ENCODE measurements around the gene CHST11.

DNA sequence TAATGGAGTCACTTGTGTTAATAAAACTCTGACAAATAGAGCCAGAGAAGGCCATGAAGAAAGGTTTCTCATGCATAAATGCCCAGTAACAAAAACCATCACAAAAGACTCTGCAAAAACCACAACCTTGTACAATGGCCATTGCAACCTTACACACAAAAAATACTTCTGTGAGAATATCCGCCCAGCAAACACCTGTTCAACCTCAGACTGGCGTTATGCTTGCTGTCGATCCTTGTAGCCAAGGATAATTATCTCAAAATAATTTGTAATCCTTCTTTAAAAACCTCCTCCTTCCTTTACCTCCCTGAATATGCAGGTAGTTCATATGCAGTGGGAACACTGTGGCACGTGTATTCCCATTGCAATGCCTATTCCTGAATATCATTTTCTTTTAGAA is 344.3 kb downstream of the CHST11 start:
- TF ChIP-seq, protein P1, sequence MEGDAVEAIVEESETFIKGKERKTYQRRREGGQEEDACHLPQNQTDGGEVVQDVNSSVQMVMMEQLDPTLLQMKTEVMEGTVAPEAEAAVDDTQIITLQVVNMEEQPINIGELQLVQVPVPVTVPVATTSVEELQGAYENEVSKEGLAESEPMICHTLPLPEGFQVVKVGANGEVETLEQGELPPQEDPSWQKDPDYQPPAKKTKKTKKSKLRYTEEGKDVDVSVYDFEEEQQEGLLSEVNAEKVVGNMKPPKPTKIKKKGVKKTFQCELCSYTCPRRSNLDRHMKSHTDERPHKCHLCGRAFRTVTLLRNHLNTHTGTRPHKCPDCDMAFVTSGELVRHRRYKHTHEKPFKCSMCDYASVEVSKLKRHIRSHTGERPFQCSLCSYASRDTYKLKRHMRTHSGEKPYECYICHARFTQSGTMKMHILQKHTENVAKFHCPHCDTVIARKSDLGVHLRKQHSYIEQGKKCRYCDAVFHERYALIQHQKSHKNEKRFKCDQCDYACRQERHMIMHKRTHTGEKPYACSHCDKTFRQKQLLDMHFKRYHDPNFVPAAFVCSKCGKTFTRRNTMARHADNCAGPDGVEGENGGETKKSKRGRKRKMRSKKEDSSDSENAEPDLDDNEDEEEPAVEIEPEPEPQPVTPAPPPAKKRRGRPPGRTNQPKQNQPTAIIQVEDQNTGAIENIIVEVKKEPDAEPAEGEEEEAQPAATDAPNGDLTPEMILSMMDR (optimal IDR thresholded peaks at IDR 0.05 in 1 of 3, IDR thresholded peaks at IDR 0.05 in 1 of 3, conservative IDR thresholded peaks at IDR 0.05 in 1 of 3; ENCODE audit: extremely low read depth in 1 of 3, insufficient read depth in 2 of 3, low read length in 3 of 3), result no peak
- no peak for TF ChIP-seq EZH2 (IDR thresholded peaks at IDR 0.05; ENCODE audit: low read length)
